Fibroblast of mammary gland (primary cell): ENCODE measurements around the gene RETN.

Experiments used
- DNase-seq: peaks from one replicate; pipeline ENCODE4 v3.0.0-alpha.2; 2010; ENCODE audit warnings: low read depth
- H3K4me3 ChIP-seq: 2 replicates; pipeline ENCODE4 v1.5.1; 2011; ENCODE audit warnings: low read depth, mild to moderate bottlenecking, low read length, moderate library complexity; ENCODE audit not compliant: control insufficient read depth
- TF ChIP-seq, protein P1 (sequence below): conservative IDR thresholded peaks from 2 replicates; pipeline ENCODE4 v1.5.1; 2011; ENCODE audit warnings: low read depth, low read length, inconsistent platforms; ENCODE audit not compliant: control insufficient read depth, insufficient read depth

The RETN gene

DNA sequence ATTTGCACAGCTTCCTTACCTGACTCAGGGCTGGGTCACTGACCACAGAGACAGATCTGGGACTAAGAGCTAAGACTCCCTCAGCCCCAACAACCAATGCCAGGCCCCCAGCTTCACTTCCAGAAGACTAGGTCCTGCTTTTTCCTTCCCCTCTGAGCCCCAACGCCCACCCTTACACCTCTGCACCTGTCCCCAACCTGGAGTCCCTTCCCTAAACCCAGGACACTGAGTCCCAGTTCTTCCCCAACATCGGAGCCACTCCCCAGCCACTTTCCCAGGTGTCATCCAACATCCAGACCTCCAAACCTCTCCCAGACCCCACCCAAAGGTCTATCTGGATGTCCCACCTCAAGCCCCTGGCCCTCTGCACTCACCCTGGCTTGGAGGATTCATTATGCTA lies 30.2 kb downstream of the RETN start:
- TF ChIP-seq, protein P1, sequence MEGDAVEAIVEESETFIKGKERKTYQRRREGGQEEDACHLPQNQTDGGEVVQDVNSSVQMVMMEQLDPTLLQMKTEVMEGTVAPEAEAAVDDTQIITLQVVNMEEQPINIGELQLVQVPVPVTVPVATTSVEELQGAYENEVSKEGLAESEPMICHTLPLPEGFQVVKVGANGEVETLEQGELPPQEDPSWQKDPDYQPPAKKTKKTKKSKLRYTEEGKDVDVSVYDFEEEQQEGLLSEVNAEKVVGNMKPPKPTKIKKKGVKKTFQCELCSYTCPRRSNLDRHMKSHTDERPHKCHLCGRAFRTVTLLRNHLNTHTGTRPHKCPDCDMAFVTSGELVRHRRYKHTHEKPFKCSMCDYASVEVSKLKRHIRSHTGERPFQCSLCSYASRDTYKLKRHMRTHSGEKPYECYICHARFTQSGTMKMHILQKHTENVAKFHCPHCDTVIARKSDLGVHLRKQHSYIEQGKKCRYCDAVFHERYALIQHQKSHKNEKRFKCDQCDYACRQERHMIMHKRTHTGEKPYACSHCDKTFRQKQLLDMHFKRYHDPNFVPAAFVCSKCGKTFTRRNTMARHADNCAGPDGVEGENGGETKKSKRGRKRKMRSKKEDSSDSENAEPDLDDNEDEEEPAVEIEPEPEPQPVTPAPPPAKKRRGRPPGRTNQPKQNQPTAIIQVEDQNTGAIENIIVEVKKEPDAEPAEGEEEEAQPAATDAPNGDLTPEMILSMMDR = no peak
- no peak for DNase-seq
- no peak overlapping the region for H3K4me3 ChIP-seq

DNA sequence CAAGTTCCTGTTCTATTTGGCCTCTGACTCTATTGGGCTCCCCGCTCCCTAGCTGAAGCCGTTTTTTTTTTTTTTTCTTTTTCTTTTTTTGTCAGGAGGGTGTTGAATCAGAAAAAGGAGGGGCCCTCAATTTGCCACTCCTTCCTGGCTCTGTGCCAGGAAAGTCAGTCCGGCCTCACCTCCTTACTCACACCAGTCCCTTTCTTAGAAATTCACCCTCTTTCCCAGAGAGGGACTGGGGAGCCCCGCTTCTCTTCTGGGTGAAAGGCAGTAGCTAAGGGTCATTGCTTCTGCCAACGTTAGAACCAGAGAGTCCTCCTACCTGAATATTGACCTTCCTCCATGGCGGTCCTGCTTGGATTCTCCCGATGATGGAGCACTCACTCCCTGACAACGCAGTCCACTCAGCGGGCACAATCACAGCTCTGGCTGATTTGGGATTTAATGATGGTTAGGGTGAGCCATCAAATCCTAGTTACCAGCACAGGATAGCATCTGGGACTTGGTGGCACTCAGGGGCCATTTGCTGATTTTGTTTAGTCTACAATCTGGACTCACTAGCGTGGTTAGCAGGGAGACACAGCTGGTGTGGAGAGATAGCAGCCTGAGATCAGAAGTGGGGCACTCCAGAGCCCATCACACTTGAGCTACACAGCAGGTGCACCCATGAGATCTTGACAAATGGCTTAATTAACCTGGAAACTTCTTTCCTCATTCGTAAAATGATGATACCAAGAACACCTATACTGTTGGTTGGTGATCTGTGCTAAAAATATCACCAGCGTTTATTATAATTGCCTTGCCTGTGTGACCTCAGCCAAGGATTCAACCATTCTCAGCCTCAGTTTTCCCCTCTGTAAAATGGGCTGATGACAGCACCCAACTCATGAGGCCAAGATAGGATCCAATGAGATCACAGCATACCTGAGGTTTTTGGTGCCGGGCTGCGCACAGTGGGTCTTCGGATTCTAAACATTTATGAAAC lies 30.9 kb downstream of the RETN start:
- peak; percentile 29 for DNase-seq
- TF ChIP-seq, protein P1 = no peak
- no peak overlapping the region for H3K4me3 ChIP-seq

DNA sequence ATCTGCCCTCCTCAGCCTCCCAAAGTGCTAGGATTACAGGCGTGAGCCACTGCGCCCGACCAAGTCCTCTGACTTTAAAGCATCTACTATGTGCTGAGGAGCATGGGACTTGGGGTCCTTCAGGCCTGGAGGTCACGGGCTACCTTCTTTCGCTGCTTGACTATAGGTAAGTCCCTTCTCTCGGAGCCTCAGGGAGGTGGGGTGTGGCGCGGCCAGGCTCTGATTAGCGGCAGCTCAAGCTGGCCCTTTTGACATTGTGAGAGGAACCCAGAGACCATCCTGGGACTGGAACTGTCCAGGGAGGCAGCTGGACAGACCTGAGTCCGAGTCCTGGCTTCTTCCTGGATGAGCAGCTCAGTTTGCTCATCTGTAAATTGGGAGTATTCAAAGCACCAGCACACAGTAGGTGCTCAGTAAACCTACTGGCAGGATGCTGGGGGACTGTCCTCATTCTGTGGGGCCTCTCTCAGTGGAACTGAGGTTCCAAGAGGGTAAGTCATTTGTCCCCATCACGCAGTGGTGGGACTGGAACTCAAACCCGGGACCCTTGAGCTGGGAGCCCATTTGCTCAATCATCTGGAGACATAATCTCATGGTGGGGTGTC lies 32.3 kb downstream of the RETN start:
- no peak overlapping the region for H3K4me3 ChIP-seq
- no peak for DNase-seq
- TF ChIP-seq, protein P1 = no peak

DNA sequence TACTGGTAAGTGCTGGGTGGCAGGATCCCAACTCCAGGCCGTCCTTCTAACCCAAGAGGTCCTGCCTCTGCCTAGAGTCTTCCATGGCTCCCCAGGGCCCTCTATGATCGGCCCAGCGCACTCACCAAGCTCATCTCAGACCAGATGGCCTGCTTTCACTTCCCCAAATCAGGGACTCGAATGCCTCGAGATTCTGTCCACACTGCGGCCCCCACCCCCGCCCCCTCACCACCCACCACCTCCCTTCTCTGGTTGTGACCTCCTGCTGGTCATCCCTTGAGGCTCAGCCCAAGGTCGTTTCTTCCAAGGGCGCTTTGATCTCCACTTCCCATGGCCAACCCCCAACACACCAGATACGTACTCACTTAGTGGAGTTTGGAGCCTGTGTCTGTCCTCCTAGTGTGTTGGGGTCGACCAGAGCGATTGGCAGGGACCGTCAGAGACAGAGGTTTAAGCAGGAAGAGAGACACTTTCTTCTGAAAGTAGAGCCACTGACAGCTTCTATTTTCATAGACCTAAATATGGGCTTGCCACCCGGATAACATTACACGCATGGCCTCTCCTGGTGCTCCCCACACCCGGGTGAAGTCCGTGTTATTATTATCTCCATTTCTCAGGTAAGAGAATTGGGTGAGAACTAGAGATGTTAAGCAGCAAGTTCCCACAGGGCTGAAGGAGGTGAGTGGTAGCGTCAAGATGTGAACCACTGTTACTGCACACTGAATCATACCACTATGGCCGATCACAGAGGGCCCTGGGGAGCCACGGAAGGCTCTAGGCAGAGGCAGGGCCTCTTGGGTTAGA lies 33.0 kb downstream of the RETN start, which contains the start of gene FCER2:
FCER2 (minus strand) TSS at position 478 of the 804 bp plus-strand sequence. CDS start 2,371 bp downstream, outside the sequence.
- H3K4me3 ChIP-seq = no peak within 1 kb of the TSS
- TF ChIP-seq, protein P1 = no peak
- DNase-seq = no peak

DNA sequence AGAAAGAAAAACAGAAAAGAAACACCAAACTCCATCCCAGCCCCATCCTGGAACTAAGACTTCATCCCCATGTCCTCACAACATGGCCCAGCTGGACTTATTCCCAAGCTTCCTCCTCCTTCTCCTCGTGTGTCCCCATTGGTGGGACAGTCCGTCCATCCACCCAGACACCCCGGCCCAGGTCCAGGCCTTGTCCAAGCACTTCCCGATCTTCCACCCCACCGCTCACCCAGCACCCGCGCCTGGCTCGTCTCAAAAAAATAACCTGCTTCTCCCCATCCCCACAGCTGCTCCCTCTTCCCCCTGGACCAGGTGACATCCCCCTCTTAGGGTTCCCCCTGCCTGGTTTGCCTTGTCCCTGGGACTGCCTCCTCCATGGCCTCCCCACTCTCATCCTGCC lies 34.5 kb downstream of the RETN start:
- TF ChIP-seq, protein P1 = no peak
- DNase-seq = no peak
- H3K4me3 ChIP-seq = no peak overlapping the region
